Activated CD4-positive, alpha-beta T cell treated with anti-CD3 and anti-CD28 coated beads, Interleukin-2, amount 10 ng/mL, durations not matched to agents 24 days and 14 days (primary cell): ENCODE data around the gene SOS1. TPM values are rescaled to one million over a fixed set of nuclear protein-coding genes. Genes with fewer than 3 reads are reported as not detected.
"Not testable (repeated sequence)": the region's sequence is repeated elsewhere in the genome, so short reads cannot be mapped to it uniquely, and the experiment has no call there.

ENCODE experiments used
- DNase-seq: peaks from one replicate; pipeline ENCODE4 v3.0.0; 2022
- H3K27ac Mint-ChIP-seq: one replicate; pipeline ENCODE4 v1.8.0; 2022; ENCODE audit warnings: mild to moderate bottlenecking, mixed read lengths
- H3K27me3 Mint-ChIP-seq: one replicate; pipeline ENCODE4 v1.8.0; 2022; ENCODE audit warnings: mixed read lengths
- H3K36me3 Mint-ChIP-seq: one replicate; pipeline ENCODE4 v1.8.0; 2022; ENCODE audit warnings: low read depth, mild to moderate bottlenecking, mixed read lengths
- H3K4me1 Mint-ChIP-seq: one replicate; pipeline ENCODE4 v1.8.0; 2021; ENCODE audit warnings: mixed read lengths
- H3K4me3 Mint-ChIP-seq: one replicate; pipeline ENCODE4 v1.8.0; 2022; ENCODE audit warnings: mild to moderate bottlenecking, moderate library complexity, mixed read lengths
- H3K9me3 Mint-ChIP-seq: one replicate; pipeline ENCODE4 v1.8.0; 2021; ENCODE audit warnings: mixed read lengths
- intact Hi-C: fragments of 100-400 bp; cut with micrococcal nuclease; formaldehyde crosslinking; loops from one replicate; pipeline ENCODE4 v1.15.1; 2023
- total RNA-seq: library from RNA; stranded (reverse); gene quantifications from 2 replicates; pipeline ENCODE4 v1.2.3, GENCODE V29; 2022

SOS1 gene
- total RNA-seq = 66.1 and 74.5 TPM in 2 replicates

- Mint-ChIP-seq H3K36me3 (peaks cover 34% of the 10 kb centered on the region), H3K4me1 (peaks cover 56% of the 10 kb centered on the region), H3K27me3 (no peaks in the 10 kb centered on the region), H3K4me3 (peak within 1 kb of the TSS; percentile 96), H3K27ac (peak within 1 kb of the TSS; percentile 96), H3K9me3 (no peaks in the 10 kb centered on the region)
- DNase-seq = peak; percentile 98
- intact Hi-C loops = loop anchor here (5.0 kb wide), 4 partner anchors 114 to 369 kb away; partner anchors contain the start of genes MAP4K3 and SRSF7
Observed at GRCh38 chr2:39120771-39121522, at the start of gene SOS1. TSS of gene SOS1 (minus strand) at chr2:39121051. CDS start at chr2:39120422, 629 bp downstream.

DNA sequence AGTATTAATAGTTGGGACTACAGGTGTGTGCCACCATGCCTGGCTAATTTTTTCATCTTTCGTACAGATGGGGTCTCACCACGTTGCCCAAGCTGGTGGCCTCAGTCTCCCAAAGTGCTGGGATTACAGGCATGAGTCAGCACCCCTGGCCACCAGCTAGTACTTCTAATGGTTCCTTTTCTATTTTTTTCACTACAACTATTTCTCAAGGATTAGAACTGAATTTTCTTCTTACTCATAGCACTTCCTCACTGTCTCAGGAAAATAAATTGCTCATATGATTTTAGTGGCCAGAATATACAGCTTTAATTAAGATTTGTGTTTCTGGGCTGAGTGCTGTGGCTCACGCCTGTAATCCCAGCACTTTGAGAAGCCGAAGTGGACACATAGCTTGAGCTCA lies 43.2 kb upstream of the SOS1 start:
- intact Hi-C loops = no loop called here
- peaks cover 3% of the 10 kb centered on the region for H3K27me3 Mint-ChIP-seq
- peaks cover 11% of the 10 kb centered on the region for H3K4me1 Mint-ChIP-seq

GRCh38 chr2:39160982-39161381 lies 40.1 kb upstream of the SOS1 start:
- Mint-ChIP-seq H3K27ac (no peak overlapping the region), H3K27me3 (peaks cover 3% of the 10 kb centered on the region), H3K9me3 (peaks cover 7% of the 10 kb centered on the region), H3K36me3 (peaks cover 3% of the 10 kb centered on the region), H3K4me3 (no peak overlapping the region), H3K4me1 (peaks cover 4% of the 10 kb centered on the region)
- intact Hi-C loops = no loop called here
- no peak for DNase-seq

More for the DNA sequence above, 43.2 kb upstream of the SOS1 start:
- Mint-ChIP-seq H3K36me3 (peaks cover 3% of the 10 kb centered on the region), H3K27ac (no peak overlapping the region), H3K9me3 (peaks cover 7% of the 10 kb centered on the region), H3K4me3 (no peak overlapping the region)
- no peak for DNase-seq

- no peak overlapping the region for H3K27ac Mint-ChIP-seq
Observed at GRCh38 chr2:39159283-39159682, 38.4 kb upstream of the SOS1 start.

DNA sequence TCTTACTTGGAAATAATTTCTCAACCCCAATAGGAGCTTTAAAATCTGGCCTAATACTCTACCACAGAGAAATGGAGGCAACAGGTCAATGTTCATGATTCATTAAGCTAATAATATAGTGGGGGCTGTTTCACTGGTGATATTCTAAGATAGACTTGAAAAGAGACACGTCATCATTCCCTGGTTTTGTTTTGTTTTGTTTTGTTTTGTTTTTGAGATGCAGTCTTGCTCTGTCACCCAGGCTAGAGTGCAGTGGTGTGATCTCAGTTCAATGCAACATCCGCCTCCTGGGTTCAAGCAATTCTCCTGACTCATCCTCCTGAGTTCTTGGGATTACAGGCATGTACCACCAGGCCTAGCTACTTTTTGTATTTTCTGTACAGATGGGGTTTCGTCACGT lies 37.5 kb upstream of the SOS1 start:
- peaks cover 2% of the 10 kb centered on the region for H3K27me3 Mint-ChIP-seq
- peaks cover 5% of the 10 kb centered on the region for H3K4me1 Mint-ChIP-seq
- peaks cover 6% of the 10 kb centered on the region for H3K9me3 Mint-ChIP-seq
- H3K36me3 Mint-ChIP-seq = peaks cover 4% of the 10 kb centered on the region
- H3K27ac Mint-ChIP-seq = peak overlapping the region; percentile 25
- no peak for DNase-seq
- no peak overlapping the region for H3K4me3 Mint-ChIP-seq
- intact Hi-C loops = no loop called here

More at GRCh38 chr2:39159283-39159682, 38.4 kb upstream of the SOS1 start:
- intact Hi-C loops = no loop called here
- H3K36me3 Mint-ChIP-seq = peaks cover 4% of the 10 kb centered on the region
- no peak overlapping the region for H3K4me3 Mint-ChIP-seq
- H3K9me3 Mint-ChIP-seq = peaks cover 7% of the 10 kb centered on the region
- H3K4me1 Mint-ChIP-seq = peaks cover 3% of the 10 kb centered on the region
- no peak for DNase-seq
- peaks cover 3% of the 10 kb centered on the region for H3K27me3 Mint-ChIP-seq

GRCh38 chr2:39156846-39157245 lies 36.0 kb upstream of the SOS1 start:
- no peak for DNase-seq
- Mint-ChIP-seq H3K4me1 (peaks cover 5% of the 10 kb centered on the region), H3K27me3 (peaks cover 2% of the 10 kb centered on the region), H3K9me3 (peaks cover 8% of the 10 kb centered on the region), H3K4me3 (no peak overlapping the region), H3K27ac (no peak overlapping the region), H3K36me3 (peaks cover 2% of the 10 kb centered on the region)
- intact Hi-C loops = no loop called here

- DNase-seq = no peak
- peaks cover 2% of the 10 kb centered on the region for H3K27me3 Mint-ChIP-seq
- no peak overlapping the region for H3K27ac Mint-ChIP-seq
- no peak overlapping the region for H3K4me3 Mint-ChIP-seq
- peaks cover 2% of the 10 kb centered on the region for H3K36me3 Mint-ChIP-seq
- peaks cover 5% of the 10 kb centered on the region for H3K4me1 Mint-ChIP-seq
- peaks cover 8% of the 10 kb centered on the region for H3K9me3 Mint-ChIP-seq
- intact Hi-C loops = no loop called here
Observed at GRCh38 chr2:39156107-39156506, 35.3 kb upstream of the SOS1 start.

DNA sequence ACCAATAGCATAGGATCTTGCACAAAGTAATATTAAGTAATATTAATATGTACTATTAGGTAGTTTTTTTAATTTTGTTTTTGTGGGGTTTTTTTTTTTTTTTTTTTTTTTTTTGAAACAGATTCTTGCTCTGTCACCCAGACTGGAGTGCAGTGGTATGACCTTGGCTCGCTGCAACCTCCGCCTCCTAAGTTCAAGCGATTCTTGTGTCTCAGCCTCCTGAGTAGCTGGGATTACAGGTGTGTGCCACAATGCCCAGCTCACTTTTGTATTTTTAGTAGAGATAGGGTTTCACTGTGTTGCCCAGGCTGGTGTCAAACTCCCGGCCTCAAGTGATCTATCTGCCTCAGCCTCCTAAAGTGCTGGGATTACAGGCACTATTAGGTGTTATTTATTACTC lies 34.7 kb upstream of the SOS1 start:
- DNase-seq, intact Hi-C loops, H3K27ac Mint-ChIP-seq, H3K9me3 Mint-ChIP-seq, H3K4me1 Mint-ChIP-seq, H3K27me3 Mint-ChIP-seq, H3K4me3 Mint-ChIP-seq, H3K36me3 Mint-ChIP-seq: not testable (repeated sequence)

GRCh38 chr2:39154944-39155343 lies 34.1 kb upstream of the SOS1 start:
- intact Hi-C loops = no loop called here
- Mint-ChIP-seq H3K27ac (no peak overlapping the region), H3K27me3 (peaks cover 2% of the 10 kb centered on the region), H3K9me3 (peaks cover 5% of the 10 kb centered on the region), H3K4me1 (peaks cover 9% of the 10 kb centered on the region), H3K4me3 (no peak overlapping the region), H3K36me3 (peaks cover 2% of the 10 kb centered on the region)
- DNase-seq = no peak

DNA sequence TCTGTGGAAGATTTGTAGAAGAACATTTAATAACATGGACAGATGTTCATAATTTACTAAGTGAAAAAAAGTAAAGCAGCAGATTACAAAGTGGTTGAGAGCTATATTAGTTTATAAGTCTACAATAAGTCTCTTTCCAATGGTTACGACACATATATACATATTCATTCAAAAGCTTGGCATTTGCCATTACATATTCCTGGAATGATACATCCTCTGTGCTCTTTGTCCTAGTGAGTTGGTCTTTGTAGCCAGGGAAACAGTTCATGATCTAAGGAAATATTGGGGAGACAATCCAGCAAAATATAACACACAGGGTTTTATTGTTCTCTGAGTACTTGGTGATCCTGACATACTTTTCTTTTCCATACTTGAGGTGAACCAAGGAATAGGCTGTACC lies 32.5 kb upstream of the SOS1 start:
- H3K4me1 Mint-ChIP-seq = peaks cover 9% of the 10 kb centered on the region
- DNase-seq = no peak
- H3K4me3 Mint-ChIP-seq = no peak overlapping the region
- H3K9me3 Mint-ChIP-seq = peaks cover 4% of the 10 kb centered on the region
- H3K27ac Mint-ChIP-seq = no peak overlapping the region
- intact Hi-C loops = no loop called here
- peaks cover 2% of the 10 kb centered on the region for H3K36me3 Mint-ChIP-seq
- H3K27me3 Mint-ChIP-seq = peaks cover 2% of the 10 kb centered on the region

DNA sequence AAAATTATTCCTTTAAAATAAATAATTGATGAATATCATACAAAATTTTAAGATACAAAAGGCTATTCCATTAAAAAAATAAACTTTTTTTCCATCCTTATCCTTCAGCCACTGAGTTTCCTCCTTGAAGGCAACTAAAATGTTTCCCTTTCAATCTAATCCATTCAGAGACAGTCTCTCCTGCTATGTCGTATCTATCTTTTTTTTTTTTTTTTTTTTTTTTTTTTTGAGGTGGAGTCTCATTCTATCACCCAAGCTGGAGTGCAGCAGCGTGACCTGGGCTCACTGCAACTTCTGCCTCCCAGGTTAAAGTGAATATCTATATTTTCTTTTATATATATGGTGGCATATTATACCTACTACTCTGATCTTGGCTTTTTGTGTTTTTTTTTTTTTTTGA lies 31.7 kb upstream of the SOS1 start:
- H3K27me3 Mint-ChIP-seq = peaks cover 2% of the 10 kb centered on the region
- no peak overlapping the region for H3K4me3 Mint-ChIP-seq
- peaks cover 7% of the 10 kb centered on the region for H3K9me3 Mint-ChIP-seq
- intact Hi-C loops = no loop called here
- H3K27ac Mint-ChIP-seq = no peak overlapping the region
- no peak for DNase-seq
- peaks cover 9% of the 10 kb centered on the region for H3K4me1 Mint-ChIP-seq
- peaks cover 2% of the 10 kb centered on the region for H3K36me3 Mint-ChIP-seq

DNA sequence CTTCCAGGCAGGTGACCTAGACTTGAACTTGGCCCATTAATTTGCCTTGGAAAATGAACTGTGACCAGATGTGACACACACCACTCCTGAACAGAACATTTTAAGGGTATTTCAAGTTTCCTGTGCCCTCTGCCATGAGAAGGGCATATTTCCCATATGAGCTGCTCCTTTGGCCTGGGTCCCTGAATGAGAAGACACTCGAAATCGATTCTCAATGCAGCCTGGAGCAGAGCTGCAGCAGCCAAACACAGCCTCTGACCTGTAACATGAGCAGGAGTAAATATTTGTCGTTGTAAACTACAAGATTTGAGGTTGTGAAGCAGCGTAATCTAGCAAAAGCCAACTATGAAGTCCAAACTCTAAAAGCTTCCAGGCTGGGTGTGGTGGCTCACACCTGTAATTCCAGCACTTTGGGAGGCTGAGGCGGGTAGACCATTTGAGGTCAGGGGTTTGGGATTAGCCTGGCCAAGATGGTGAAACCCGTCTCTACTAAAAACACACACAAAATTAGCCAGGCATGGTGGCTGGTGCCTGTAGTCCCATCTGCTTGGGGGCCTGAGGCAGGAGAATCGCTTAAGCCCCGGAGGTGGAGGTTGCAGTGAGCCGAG lies 30.1 kb upstream of the SOS1 start:
- H3K27ac Mint-ChIP-seq = no peak overlapping the region
- H3K36me3 Mint-ChIP-seq = peaks cover 2% of the 10 kb centered on the region
- peaks cover 2% of the 10 kb centered on the region for H3K27me3 Mint-ChIP-seq
- no peak overlapping the region for H3K4me3 Mint-ChIP-seq
- intact Hi-C loops = no loop called here
- peaks cover 7% of the 10 kb centered on the region for H3K9me3 Mint-ChIP-seq
- no peak for DNase-seq
- peaks cover 9% of the 10 kb centered on the region for H3K4me1 Mint-ChIP-seq

DNA sequence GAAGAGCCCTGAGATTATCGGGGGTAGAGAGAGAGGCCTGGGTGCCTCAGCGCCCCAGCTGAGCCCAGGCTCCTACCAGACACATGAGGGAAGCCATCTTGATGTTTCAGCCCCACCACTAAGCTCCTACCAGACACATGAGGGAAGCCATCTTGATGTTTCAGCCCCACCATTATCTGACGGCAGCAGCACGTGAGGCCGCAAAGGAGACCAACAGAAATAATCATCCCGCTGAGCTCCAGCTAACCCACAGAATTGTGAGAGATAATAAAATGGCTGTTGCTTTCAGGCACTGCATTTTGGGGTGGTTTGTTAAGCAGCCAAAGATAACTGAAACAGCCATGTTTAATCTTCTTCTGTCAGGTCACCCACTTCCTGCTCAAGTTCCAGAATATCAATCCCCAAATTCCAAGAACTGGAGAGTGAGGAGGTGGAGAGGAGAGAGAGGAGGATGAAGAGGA lies 29.3 kb upstream of the SOS1 start:
- Mint-ChIP-seq H3K9me3 (peaks cover 7% of the 10 kb centered on the region), H3K4me3 (no peak overlapping the region), H3K27me3 (peaks cover 2% of the 10 kb centered on the region), H3K4me1 (peaks cover 9% of the 10 kb centered on the region), H3K27ac (no peak overlapping the region), H3K36me3 (peaks cover 2% of the 10 kb centered on the region)
- no peak for DNase-seq
- intact Hi-C loops = no loop called here

GRCh38 chr2:39146630-39147029 lies 25.8 kb upstream of the SOS1 start:
- Mint-ChIP-seq H3K27me3 (no peaks in the 10 kb centered on the region), H3K4me3 (no peak overlapping the region), H3K27ac (no peak overlapping the region), H3K36me3 (no peaks in the 10 kb centered on the region), H3K9me3 (peaks cover 4% of the 10 kb centered on the region), H3K4me1 (peaks cover 27% of the 10 kb centered on the region)
- intact Hi-C loops = no loop called here
- DNase-seq = no peak
